Natural killer cell (primary cell): Measurements from ENCODE around the gene HIBADH. TPM values are rescaled to one million over a fixed set of nuclear protein-coding genes. Genes with fewer than 3 reads are reported as not detected.

Experiments used
- ATAC-seq, 3 donors: fragments of 150-1000 bp in 2 of 3; fragments of 200-7000 bp in 1 of 3; cut with Tn5 transposase; 1 replicate in 1 of 3; 2 replicates in 2 of 3; pipeline ENCODE4 v1.10.0; 2021; ENCODE audit warnings: mild to moderate bottlenecking in 2 of 3, moderate library complexity in 2 of 3
- DNase-seq, 2 donors: peaks; one replicate each; pipeline versions ENCODE4 v3.0.0 to v3.0.0-alpha.2; 2013 to 2021; ENCODE audit warnings: mixed read lengths in 1 of 2
- H3K27ac ChIP-seq: one replicate; pipeline ENCODE4 v1.5.1; 2013; ENCODE audit warnings: mild to moderate bottlenecking, low read length
- H3K27me3 ChIP-seq: one replicate; pipeline ENCODE4 v1.6.1; 2013; ENCODE audit warnings: low read length; ENCODE audit not compliant: control insufficient read depth, insufficient read depth
- H3K36me3 ChIP-seq: one replicate; pipeline ENCODE4 v1.6.1; 2013; ENCODE audit warnings: low read length; ENCODE audit not compliant: control insufficient read depth, insufficient read depth
- H3K4me1 ChIP-seq: one replicate; pipeline ENCODE4 v1.6.1; 2013; ENCODE audit warnings: low read length; ENCODE audit not compliant: control insufficient read depth, insufficient read depth
- H3K4me3 ChIP-seq: one replicate; pipeline ENCODE4 v1.5.1; 2013; ENCODE audit warnings: low read length
- H3K9me3 ChIP-seq: one replicate; pipeline ENCODE4 v1.6.1; 2013; ENCODE audit warnings: low read length; ENCODE audit not compliant: control insufficient read depth, insufficient read depth
- H3K27ac Mint-ChIP-seq, 2 donors: one replicate each; pipeline ENCODE4 v1.8.0; 2022; ENCODE audit warnings: mild to moderate bottlenecking in 2 of 2, mixed read lengths in 2 of 2, moderate library complexity in 1 of 2
- H3K27me3 Mint-ChIP-seq, 2 donors: one replicate each; pipeline ENCODE4 v1.8.0; 2022; ENCODE audit warnings: low read depth in 2 of 2, mixed read lengths in 2 of 2
- H3K36me3 Mint-ChIP-seq: one replicate; pipeline ENCODE4 v1.8.0; 2022; ENCODE audit warnings: mixed read lengths
- H3K4me1 Mint-ChIP-seq, 2 donors: one replicate each; pipeline ENCODE4 v1.8.0; 2022; ENCODE audit warnings: mixed read lengths in 2 of 2
- H3K4me3 Mint-ChIP-seq: one replicate; pipeline ENCODE4 v1.8.0; 2022; ENCODE audit warnings: mild to moderate bottlenecking, moderate library complexity, mixed read lengths
- H3K9me3 Mint-ChIP-seq, 2 donors: one replicate each; pipeline ENCODE4 v1.8.0; 2022; ENCODE audit warnings: mixed read lengths in 2 of 2
- WGBS: methylation state at CpG from one replicate; pipeline ENCODE4 v1.1.7; 2013; ENCODE audit warnings: missing lambda C conversion rate; ENCODE audit not compliant: insufficient coverage; 5-methylcytosine and 5-hydroxymethylcytosine counted together
- intact Hi-C: fragments of 100-400 bp; cut with micrococcal nuclease; formaldehyde crosslinking; loops from one replicate; pipeline ENCODE4 v1.14.2; 2022
- total RNA-seq, 4 donors: library from RNA; stranded (reverse); fragments of 120-200 nt in 1 of 4; gene quantifications; one replicate each; pipeline versions ENCODE4 v1.2.3 to v1.2.4, GENCODE V29; 2013 to 2022
- TF ChIP-seq, protein P1 (sequence below): fragments of 200-600 bp; IDR thresholded peaks from one replicate; pipeline ENCODE4 v1.8.0; 2022; ENCODE audit warnings: antibody characterized with exemption

HIBADH gene
- total RNA-seq, 3 donors from 2014 or later (not counting 1 experiment from before 2014, with no cell fraction given): 8.0 to 9.9 (median 8.1) TPM

DNA sequence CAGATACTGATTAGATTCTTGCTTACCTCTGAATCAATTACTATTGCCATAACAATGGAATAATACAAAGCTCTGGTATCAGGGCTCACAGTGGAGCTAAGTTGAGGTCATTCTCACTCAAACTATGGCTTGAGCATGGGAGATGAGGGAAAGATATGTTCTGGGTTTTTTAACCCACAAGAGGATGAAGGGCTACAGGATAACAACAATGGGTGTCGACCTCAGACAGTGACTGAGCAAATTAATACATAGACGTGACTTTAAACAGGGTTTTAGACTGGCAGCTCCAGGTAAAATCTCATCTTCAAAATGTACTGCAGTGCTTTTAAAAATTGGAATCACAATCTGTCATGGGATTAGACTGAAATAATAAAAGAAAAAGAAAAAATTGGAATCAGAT is 7.5 kb upstream of the HIBADH start:
- ATAC-seq (no peak), DNase-seq (no peak)
- Mint-ChIP-seq H3K4me1 (no peaks in the 10 kb centered on the region), H3K9me3 (no peaks in the 10 kb centered on the region), H3K4me3 (no peak overlapping the region), H3K36me3 (no peaks in the 10 kb centered on the region), H3K27ac (no peak overlapping the region), H3K27me3 (peaks cover 11 to 14% of the 10 kb centered on the region in 2 donors)
- Histone ChIP-seq H3K36me3 (no peaks in the 10 kb centered on the region), H3K27me3 (no peaks in the 10 kb centered on the region), H3K4me3 (no peak overlapping the region), H3K4me1 (no peaks in the 10 kb centered on the region), H3K9me3 (no peaks in the 10 kb centered on the region), H3K27ac (no peak overlapping the region)
- TF ChIP-seq, protein P1, sequence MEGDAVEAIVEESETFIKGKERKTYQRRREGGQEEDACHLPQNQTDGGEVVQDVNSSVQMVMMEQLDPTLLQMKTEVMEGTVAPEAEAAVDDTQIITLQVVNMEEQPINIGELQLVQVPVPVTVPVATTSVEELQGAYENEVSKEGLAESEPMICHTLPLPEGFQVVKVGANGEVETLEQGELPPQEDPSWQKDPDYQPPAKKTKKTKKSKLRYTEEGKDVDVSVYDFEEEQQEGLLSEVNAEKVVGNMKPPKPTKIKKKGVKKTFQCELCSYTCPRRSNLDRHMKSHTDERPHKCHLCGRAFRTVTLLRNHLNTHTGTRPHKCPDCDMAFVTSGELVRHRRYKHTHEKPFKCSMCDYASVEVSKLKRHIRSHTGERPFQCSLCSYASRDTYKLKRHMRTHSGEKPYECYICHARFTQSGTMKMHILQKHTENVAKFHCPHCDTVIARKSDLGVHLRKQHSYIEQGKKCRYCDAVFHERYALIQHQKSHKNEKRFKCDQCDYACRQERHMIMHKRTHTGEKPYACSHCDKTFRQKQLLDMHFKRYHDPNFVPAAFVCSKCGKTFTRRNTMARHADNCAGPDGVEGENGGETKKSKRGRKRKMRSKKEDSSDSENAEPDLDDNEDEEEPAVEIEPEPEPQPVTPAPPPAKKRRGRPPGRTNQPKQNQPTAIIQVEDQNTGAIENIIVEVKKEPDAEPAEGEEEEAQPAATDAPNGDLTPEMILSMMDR: no peak
- 73% methylated on average over 2 of the region's 2 CpGs for WGBS
- intact Hi-C loops: no loop called here

DNA sequence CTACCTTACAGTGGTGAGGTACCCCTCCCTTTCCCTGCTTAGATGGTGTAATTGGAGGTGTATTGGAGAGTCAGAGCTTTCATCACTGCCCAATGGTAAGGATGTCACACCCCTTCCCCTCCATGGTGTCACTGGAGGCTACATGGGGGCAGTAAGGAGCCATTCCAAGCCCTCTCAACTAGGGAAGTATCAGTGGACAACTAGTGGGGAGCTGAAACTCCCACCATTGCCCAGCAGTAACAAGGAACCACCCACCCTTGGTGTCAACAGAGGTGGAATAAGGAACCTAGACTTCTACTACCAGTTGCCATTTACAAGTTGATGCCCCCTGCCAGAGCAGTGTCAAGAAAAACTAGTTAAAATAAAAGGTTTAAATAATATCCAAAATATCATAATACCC is 2.8 kb upstream of the HIBADH start:
- TF ChIP-seq, protein P1: no peak
- Mint-ChIP-seq H3K36me3 (no peaks in the 10 kb centered on the region), H3K4me3 (no peak overlapping the region), H3K4me1 (peaks cover 4 to 5% of the 10 kb centered on the region in 2 donors), H3K27me3 (peaks cover 0 to 4% of the 10 kb centered on the region in 2 donors), H3K27ac (peak overlapping the region in 1 of 2 donors; percentile 86), H3K9me3 (no peaks in the 10 kb centered on the region)
- Histone ChIP-seq H3K9me3 (no peaks in the 10 kb centered on the region), H3K4me3 (no peak overlapping the region), H3K4me1 (peaks cover 14% of the 10 kb centered on the region), H3K27ac (no peak overlapping the region), H3K27me3 (no peaks in the 10 kb centered on the region), H3K36me3 (no peaks in the 10 kb centered on the region)
- DNase-seq (no peak), ATAC-seq (no peak)
- intact Hi-C loops: no loop called here

DNA sequence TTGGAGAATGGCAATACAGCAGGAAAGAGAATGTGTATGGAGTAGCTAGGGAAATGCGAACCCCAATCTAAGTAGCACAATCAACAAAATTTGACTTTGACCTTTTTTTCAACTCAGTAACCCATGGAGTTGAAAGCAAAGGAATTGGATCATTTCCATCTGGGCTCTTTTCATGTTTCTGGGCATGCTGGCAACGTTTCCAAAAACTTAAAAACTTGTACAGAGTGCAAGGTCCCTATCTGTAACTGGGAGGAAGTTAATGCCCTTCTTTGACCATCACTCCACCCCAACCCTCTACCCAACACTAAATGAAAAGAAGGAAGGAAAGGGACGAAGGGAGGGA is 1.3 kb upstream of the HIBADH start:
- Histone ChIP-seq H3K4me3 (no peak overlapping the region), H3K27ac (peak overlapping the region; percentile 45)
- H3K4me3 Mint-ChIP-seq: peak overlapping the region; percentile 82

More for the DNA sequence above, 1.3 kb upstream of the HIBADH start:
- Mint-ChIP-seq H3K36me3 (no peaks in the 10 kb centered on the region), H3K9me3 (no peaks in the 10 kb centered on the region), H3K4me1 (peaks cover 4 to 5% of the 10 kb centered on the region in 2 donors), H3K27ac (peak overlapping the region; percentile 86 to 88), H3K27me3 (no peaks in the 10 kb centered on the region)
- Histone ChIP-seq H3K27me3 (no peaks in the 10 kb centered on the region), H3K36me3 (no peaks in the 10 kb centered on the region), H3K9me3 (no peaks in the 10 kb centered on the region), H3K4me1 (peaks cover 14% of the 10 kb centered on the region)
- ATAC-seq: no peak
- TF ChIP-seq, protein P1: no peak
- no peak for DNase-seq
- WGBS: 71% methylated on average over 2 of the region's 3 CpGs
- intact Hi-C loops: loop anchor here (1.0 kb wide), 1 partner anchor 76 kb away; the partner anchor contains the start of gene TAX1BP1
